Stimulated activated CD4-positive, alpha-beta T cell treated with anti-CD3 and anti-CD28 coated beads, TNF-alpha, amount 100 ng/mL, for 24 hours (primary cell): Measurements from ENCODE around the gene ARSG.
A peak's percentile ranks its signal among the peaks of the same experiment; 100 is the strongest.
"Not testable (repeated sequence)": the region's sequence is repeated elsewhere in the genome, so short reads cannot be mapped to it uniquely, and the experiment has no call there.

Experiments used
- DNase-seq, 3 experiments: peaks; one replicate each; pipeline ENCODE4 v3.0.0-alpha.2; 2020; ENCODE audit warnings: low read depth in 3 of 3

The ARSG gene

DNA sequence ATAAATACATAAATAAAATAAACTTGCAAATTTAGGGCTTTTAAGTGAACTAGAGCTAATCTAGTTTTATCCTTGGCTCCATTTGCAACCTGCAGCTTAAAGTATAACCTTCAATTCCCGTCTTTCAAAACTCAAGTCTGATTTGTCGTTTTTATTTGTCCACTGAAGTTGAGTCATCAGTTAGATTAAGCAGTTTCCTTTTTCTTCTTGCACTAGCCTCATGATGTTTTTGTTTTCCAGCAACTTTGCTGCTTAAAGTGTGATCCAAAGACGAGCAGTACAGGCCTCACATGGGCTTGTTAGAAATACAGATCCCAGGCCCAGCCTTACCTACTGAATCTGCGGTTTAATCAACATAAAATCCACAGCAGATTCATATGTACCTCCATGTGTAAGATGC is 13.8 kb downstream of the ARSG start:
- no peak for DNase-seq

DNA sequence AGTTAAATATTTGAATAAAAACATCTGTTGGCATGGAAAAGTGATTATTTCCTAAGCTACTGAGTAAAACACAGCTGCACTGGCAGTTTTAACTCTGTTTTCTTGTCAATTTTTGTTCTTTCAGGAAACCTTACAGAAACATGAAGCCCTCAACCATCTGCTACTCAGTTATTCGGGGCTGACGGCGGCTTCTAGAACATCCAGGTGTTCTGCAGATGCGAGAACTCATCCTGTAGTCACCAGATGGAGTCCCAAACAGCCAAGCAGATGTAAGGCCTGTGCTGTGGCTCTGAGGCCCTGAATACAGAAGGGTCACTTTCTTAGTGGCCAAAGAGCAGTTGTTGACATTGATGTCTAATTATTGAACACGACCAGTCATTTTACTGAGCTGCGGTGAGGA is 15.5 kb downstream of the ARSG start:
- no peak for DNase-seq

DNA sequence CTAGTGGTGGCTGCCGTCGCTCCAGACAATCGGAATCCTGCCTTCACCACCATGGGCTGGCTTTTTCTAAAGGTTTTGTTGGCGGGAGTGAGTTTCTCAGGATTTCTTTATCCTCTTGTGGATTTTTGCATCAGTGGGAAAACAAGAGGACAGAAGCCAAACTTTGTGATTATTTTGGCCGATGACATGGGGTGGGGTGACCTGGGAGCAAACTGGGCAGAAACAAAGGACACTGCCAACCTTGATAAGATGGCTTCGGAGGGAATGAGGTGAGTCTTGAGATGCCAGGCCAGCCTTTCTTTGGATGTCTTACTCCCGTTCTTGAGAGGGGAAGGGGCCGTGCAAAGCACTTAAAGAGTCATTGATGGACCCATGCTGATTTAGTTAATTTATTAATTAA is 16.1 kb downstream of the ARSG start:
- no peak for DNase-seq

DNA sequence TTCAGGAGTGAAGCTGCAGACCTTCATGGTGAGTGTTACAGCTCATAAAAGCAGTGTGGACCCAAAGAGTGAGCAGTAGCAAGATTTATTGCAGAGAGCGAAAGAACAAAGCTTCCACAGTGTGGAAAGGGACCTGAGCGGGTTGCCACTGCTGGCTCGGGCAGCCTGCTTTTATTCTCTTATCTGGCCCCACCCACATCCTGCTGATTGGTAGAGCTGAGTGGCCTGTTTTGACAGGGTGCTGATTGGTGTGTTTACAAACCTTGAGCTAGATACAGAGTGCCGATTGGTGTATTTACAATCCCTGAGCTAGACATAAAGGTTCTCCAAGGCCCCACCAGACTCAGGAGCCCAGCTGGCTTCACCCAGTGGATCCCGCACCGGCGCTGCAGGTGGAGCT is 17.2 kb downstream of the ARSG start:
- DNase-seq, result not testable (repeated sequence)

DNA sequence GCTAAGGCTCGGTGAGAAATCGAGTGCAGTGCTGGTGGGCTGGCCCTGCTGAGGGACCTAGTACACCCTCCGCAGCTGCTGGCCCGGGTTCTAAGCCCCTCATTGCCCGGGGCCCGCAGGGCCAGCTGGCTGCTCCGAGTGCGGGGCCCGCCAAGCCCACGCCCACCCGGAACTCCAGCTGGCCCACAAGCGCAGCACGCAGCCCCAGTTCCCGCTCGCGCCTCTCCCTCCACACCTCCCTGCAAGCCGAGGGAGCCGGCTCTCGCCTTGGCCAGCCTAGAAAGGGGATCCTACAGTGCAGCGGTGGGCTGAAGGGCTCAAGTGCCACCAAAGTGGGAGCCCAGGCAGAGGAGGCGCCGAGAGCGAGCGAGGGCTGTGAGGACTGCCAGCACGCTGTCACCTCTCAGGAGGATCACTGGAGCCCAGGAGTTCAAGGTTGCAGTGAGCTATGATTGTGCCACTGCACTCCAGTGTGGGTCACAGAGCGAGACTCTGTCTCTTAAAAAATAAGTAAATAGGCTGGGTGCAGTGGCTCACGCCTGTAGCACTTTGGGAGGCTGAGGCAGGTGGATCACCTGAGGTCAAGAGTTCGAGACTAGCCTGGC is 17.9 kb downstream of the ARSG start:
- DNase-seq, result not testable (repeated sequence)

DNA sequence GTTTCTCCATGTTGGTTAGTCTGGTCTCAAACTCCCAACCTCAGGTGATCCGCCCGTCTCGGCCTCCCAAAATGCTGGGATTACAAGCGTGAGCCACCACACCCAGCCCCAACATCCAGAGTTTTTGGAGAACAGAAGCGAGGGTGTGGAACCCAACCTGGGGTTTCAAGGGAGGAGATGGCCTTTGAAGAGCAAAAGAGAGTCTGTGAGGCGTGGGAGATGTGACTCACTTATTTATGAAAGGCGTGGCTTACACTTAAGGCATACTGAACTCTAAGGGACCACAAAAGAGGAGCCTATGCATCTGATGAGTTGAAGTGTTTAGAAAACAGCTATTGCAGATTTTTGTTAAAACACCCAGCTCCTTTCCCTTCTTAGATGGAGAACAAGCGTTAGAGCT is 18.9 kb downstream of the ARSG start:
- DNase-seq, result peak in 1 of 3 experiments; percentile 37

DNA sequence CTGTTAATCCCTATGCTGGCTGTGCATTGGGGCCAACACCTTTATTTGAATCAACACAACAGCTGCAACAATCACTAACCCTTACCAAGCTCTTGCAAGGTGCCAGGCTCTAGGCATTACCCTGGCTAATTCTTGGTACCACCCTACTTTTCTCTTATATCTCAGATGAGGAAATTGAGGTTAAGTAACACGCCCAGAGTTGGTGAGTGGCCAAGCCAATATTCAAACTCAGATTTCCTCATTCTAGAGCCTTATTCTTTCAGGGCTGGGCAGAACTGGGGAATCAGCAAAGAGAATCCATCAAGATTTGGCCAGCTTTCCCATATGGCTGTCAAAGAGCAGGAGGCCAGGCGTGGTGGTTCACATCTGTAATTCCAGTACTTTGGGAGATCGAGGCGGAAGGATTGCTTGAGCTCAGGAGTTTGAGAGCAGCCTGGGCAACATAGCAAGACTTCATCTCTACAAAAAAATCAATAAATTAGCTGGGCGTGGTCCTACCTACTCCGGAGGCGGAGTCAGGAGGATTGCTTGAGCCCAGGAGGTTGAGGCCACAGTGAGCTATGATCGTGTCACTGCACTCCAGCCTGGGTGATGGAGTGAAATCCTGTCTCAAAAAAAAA is 23.7 kb downstream of the ARSG start:
- DNase-seq, result no peak

DNA sequence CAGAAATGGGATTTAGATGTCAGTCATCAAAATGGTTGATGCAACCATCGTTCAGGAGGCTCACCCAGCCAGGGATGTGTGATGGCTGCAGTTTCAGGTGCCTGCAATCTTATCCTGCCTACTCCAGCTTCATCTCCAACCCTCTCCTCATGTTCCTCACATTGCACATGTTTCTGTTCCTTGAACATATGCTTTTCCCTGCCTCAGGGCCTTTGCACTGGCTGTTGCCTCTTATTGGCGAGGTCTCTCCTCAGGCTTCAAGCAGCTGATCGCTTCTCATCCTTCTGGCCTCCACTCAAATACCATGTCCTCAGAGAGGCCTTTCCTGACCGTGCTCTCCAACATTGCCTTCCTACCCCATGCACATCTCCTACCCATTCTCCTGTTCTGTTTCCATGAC is 24.6 kb downstream of the ARSG start:
- DNase-seq, result no peak

DNA sequence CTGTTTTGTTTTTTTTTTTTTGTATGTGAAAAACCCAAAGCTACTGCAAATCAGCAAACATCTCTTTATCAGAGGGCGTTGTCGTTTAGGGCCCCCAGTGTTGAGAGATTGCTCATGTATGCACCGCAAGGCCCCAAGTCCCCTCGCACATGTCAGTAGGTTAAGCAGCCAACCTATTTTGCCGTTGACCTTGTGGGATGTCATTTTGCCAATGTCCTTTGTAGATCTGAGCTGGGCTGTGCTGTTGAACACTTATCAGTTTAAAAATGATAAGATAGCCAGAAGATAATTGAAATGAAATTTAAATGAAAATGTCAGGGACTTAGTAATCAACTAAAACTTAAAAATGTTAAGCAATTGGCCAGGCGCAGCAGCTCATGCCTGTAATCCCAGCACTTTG is 26.2 kb downstream of the ARSG start:
- no peak for DNase-seq

DNA sequence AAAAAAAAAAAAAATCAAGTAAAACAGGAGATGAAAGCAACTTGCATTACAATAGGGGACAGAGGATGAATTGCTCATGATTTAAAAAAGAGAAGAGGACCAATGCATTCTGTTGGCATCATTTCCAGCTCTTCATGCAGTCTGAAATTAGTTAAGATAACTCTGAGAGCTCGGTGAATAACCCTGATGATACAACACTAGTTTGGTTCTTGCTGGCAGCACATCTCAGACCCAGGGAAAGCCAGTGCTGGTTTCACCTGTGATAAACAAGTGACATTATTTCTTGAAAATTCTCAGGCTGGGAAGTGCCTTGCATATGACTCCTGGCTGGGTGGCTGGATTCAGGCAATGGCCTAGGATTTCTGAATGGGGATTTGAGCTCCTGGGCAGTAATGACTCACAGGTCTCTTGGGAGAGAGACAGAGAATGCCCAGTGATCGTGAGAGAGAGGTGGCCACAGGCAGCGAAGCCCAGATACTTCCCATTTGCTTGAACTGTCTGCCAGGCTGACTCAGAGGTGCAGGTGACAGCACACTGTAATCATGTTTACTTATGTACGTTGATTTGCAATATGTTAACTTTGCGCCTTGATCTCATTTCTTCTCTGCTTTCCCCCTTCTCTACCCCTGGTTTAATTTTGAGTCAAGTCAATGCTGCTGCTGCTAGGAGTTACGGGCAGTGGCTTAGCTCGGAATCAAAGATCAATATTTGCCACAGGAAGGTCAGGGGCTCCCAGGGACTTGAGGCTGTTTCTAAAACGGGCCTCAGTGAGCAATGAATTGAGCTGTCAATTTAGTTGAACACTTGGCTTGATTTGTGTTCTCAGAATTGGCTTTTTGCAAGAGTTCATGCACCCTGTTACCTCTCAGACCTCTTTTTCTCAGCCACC is 27.1 kb downstream of the ARSG start:
- DNase-seq, result no peak

DNA sequence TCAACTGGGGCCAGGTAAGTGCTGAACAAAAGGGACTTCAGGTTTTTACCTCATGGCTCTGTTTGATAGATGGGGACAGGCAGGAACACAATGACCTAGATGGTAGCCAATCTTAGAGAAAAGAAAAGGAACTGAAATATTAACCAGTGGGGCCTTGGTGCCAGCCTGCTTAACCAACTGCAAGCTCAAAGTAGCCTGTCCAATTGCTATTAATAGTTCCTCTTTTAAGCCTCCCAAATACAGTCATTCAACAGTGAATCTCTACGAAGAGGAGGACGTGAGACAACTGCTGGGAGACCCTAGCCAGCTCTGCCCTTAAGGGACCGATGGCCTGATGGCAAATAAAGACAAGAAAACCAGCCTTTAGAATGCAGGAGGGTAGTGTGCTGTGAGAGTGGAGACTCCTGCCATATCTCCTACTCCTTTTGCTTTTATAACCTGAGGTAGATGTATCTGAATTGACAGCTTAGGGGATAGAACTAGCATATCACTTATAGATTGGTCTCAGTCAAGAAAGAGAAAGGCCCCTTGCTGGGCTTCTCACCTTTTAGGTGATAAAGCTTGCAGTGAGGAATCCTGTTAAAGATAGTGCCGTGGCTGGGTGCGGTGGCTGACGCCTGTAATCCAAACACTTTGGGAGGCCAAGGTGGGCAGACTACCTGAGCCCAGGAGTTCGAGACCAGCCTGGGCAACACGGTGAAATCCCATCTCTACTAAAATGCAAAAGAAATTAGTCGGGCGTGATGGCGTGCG is 28.3 kb downstream of the ARSG start:
- no peak for DNase-seq

DNA sequence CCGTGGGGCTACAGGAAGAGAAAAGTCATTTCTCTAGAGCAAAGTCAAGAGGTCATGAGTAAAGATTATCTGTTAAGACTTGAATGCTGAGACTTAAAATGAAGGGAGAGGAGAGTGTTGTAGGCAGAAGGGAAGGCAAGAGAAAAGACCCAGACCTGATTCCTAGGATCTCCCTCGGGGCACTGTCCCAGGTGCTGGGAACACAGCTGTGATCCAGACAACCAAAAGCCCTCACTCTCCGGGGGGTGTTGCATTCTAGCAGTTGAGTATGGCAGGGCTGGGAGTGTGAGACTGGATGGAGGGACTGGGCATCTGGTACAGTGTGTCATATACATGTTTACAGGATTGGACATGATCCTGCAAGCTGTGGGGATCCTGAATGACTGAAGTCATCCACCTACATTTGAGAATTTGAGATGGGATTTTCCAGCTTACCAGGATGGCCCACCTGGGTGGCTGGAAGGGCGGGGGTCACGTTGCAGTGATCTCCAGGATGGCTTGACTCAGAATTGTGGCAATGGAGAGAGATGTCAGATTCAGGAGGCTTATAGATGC is 29.1 kb downstream of the ARSG start:
- no peak for DNase-seq

DNA sequence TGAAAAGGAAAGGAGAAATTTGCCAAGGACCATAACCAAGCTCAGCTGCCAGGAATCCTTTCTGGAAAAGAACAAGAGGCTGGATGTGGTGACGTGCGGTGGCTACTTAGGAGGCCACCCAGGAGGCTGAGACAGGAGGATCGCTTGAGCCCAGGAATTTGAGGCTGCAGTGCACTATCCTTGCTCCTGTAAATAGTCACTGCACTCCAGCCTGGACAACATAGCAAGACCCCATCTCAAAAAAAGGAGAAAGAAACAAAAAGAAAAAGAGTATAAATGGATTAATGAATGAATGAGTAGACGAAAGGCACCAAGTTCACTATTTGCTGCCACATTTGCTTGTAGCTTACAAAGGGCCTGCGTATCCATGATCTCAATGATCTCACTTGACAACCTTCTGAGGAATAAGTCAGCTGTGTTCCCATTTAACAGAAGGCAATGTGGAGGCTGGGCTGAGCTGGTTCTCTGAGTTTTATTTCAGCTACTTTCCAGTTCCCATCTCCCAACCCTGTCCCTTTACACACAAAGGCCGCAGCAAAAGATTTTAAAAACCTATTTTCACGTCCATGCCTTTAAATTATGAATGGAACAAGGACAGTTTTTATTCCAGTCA is 29.8 kb downstream of the ARSG start:
- no peak for DNase-seq

DNA sequence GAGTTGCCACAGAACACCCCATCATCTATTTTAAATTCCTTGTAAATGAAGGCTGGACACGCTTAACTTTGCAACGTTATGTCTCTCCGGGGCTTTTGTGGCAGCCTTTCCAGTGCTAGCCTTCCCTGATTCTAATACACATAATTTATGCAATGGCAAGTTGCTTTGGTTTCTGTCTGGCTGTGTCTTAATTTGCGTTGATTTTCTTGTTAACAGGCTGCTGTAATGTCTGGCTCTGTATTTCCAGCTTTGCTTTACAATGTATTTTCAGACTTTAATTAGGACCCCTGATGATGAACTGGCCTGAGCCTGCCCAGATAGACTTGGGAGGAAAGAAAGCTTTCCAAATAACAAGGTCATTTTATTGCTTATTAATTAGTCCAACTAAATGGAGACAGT is 30.3 kb downstream of the ARSG start:
- DNase-seq, result no peak

DNA sequence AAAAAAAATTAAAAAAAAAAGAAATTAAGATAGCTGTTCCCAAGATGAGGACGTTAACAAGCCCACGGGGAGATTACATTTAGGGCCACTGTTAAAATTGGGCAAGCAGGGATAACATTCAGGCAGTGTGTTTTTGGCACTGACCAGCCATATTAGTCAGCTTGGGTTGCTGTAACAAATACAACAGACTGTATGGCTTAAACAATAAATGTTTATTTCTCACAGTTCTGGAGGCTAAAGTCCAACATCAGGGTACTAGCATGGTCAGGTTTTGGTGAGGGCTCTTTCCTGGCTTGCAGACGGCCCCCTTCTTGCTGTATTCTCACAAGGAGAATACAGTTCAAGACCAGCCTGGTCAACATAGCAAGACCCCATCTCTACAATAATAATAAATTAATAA is 31.3 kb downstream of the ARSG start:
- no peak for DNase-seq

DNA sequence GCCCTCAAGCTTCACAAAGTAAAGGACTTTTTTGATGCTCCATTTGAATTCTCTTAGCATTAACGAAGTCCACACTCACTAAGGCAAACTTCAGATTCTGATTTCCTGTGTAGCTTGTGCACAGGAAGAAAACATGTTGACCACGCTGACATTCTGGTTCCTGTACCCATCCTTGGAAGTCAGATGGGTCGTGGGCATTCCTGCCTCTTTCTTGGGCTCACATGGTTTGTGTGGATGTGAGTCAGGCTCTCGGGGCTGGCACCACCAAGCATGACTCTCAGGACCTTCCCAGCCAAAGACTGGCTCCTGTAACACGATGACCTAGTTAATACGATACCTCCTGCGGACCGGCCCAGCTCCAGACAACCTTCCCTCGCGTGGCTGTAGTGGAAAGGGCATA is 32.8 kb downstream of the ARSG start:
- DNase-seq, result no peak

DNA sequence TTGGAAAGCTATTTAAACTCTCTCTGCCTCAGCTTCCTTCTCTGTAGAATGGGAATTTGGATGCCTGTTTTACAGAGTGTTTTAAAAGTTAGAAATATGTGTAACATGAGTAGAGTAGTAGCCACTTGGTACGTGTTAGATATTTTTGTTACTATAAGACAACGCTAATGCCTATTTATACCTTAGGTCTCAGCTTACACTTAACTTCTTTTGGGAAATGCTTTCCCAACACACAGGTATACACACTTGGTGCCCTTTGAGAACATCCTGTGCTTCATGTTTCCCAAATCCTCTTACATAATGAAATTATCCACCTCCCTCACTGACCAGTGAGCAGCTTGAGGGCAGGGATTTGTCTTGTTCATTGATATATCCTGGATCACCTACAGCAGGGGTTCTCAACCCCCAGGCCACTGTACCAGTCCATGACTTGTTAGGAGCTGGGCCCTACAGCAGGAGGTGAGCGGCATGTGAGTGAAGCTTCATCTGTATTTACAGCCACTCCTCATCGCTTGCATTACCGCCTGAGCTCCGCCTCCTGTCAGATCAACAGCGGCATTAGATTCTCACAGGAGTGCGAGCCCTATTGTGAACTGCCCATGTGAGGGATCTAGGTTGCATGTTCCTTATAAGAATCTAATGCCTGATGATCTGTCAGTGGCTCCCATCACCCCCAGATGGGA is 33.5 kb downstream of the ARSG start:
- no peak for DNase-seq

DNA sequence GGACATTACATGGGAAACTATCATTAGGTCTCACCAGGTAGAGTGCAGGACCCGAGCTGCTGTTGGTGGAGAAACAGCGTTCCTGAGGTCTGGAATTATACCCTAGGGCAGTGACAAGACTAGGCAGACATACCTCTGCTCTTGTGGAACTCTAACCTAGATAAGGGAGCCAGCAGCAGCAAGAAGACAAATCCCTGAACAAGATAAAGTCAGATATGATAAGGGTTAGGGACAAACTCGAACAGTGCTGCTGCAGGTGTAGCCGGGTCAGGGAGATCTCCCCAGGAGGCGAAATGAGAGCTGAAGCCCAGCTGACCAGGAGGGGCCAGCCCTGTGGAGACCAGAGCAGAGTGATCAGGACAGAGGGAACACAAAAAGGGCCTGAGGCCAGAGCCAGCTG is 34.7 kb downstream of the ARSG start:
- no peak for DNase-seq

DNA sequence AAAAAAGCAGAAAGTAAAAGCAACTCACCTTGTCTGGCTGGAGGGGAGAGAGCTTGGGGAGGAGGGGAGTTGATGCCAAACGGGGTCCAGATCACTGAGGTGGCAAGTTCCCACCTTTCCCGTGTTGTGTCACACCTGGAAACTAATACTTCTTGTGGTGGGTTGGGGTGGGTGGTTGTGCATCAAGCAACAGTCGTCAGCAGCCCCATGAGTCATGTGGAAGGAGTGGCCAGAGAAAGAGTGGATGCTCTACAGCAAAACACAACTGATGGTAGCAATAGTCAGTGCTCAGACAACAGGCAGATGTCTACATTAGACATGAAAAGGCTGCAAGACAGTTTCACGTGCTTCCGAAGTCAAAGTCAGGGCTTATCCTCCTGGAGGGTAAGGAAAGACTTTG is 35.4 kb downstream of the ARSG start:
- no peak for DNase-seq

DNA sequence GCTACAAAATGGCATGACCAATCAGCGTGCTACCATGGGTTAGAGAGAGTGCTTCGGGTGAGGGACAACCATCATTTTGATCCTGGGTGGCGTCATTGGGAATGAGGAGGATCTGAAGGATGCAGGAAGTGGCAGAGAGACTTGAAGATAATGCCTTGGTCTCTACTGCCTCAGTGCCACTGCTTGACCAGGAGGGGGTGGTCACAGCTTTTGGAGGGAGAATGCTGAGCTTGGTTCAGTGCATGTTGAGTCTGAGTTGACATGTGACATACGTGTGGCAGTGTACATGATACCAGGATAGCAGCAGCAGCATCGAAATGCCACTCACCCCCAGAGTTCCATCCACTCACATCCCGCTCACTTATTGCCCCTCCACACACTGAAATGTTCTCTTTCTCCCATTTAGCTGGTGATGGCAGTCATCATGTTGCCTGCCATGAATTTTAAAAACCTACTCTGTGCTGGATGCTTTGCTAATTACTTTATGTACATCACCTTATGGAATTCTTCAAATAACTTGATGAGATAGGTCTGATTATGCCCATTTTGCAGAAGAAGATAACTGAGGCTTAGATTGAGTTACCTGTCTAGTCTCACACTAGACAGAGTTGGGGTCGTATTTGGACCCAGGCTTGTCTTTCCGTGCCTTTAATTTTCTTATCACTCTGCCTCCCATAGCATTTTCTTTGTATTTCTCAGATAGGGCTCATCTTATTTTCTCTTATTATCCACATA is 36.7 kb downstream of the ARSG start:
- no peak for DNase-seq
